ENCODE data around the gene PCDHGC5.

DNA sequence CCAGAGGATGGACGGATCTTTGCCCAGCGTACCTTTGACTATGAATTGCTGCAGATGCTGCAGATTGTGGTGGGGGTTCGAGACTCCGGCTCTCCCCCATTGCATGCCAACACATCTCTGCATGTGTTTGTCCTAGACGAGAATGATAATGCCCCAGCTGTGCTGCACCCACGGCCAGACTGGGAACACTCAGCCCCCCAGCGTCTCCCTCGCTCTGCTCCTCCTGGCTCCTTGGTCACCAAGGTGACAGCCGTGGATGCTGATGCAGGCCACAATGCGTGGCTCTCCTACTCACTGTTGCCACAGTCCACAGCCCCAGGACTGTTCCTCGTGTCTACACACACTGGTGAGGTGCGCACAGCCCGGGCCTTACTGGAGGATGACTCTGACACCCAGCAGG lies 1.9 kb downstream of the PCDHGC5 start:
- TF ChIP-seq, protein P1, sequence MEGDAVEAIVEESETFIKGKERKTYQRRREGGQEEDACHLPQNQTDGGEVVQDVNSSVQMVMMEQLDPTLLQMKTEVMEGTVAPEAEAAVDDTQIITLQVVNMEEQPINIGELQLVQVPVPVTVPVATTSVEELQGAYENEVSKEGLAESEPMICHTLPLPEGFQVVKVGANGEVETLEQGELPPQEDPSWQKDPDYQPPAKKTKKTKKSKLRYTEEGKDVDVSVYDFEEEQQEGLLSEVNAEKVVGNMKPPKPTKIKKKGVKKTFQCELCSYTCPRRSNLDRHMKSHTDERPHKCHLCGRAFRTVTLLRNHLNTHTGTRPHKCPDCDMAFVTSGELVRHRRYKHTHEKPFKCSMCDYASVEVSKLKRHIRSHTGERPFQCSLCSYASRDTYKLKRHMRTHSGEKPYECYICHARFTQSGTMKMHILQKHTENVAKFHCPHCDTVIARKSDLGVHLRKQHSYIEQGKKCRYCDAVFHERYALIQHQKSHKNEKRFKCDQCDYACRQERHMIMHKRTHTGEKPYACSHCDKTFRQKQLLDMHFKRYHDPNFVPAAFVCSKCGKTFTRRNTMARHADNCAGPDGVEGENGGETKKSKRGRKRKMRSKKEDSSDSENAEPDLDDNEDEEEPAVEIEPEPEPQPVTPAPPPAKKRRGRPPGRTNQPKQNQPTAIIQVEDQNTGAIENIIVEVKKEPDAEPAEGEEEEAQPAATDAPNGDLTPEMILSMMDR (conservative IDR thresholded peaks at IDR 0.05 in 1 of 2, IDR thresholded peaks at IDR 0.05 in 1 of 2; ENCODE audit: extremely low read depth in 1 of 2, insufficient read depth in 1 of 2, low read depth in 1 of 2, low read length in 2 of 2) = no peak
- no peak for TF ChIP-seq EZH2 (IDR thresholded peaks at IDR 0.05; ENCODE audit: borderline replicate concordance, low read length)
